ENCODE results near the gene SEZ6L2. TPM values are rescaled to one million over a fixed set of nuclear protein-coding genes. Genes with fewer than 3 reads are reported as not detected.

The SEZ6L2 gene
- total and polyA plus RNA-seq, 2 experiments from 2014 or later: 18.0 to 71.9 TPM

DNA sequence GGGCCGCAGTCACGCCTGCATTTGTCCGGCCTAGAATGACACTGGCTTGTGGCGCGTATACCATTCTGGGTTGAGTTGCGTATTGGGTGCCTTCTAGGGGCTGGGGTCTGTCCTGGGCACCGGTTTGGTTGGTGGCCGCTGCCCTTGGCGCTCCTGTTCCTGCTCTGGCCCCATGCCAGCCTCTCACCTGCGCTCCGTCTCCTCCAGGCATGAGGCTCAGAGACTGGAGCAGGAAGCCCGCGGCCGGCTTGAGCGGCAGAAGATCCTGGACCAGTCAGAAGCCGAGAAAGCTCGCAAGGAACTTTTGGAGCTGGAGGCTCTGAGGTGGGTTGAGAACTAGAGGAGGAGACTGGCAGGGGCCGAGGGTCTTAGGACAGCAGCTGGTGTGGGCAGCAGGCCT is 53.7 kb downstream of the SEZ6L2 start:
- no peaks in the 10 kb centered on the region for H3K9me2 ChIP-seq (ENCODE audit: insufficient read depth)
- H3K27ac ChIP-seq (ENCODE audit: low read depth): no peak overlapping the region
- Mint-ChIP-seq H3K27ac (no peak overlapping the region; the same call in 1 of the 2 replicates), H3K4me3 (no peak overlapping the region), H3K9me3 (no peaks in the 10 kb centered on the region; the same call in 2 of the 3 replicates), H3K27me3 (ENCODE audit: insufficient read depth, low read depth, poor library complexity) (peaks cover 6% of the 10 kb centered on the region), H3K36me3 (ENCODE audit: low read depth) (no peaks in the 10 kb centered on the region; the same call in 2 of the 3 replicates), H3K4me1 (peaks cover 12% of the 10 kb centered on the region)
- no peaks in the 10 kb centered on the region for H3K36me3 ChIP-seq (ENCODE audit: insufficient read depth)
- no peak overlapping the region for H3K4me3 ChIP-seq
- ATAC-seq: no peak
- DNase-seq (ENCODE audit: low spot score): no peak
- no peaks in the 10 kb centered on the region for H3K27me3 ChIP-seq (ENCODE audit: insufficient read depth)
- no peaks in the 10 kb centered on the region for H3K4me1 ChIP-seq (ENCODE audit: insufficient read depth)
- no peak overlapping the region for H2AFZ ChIP-seq
- H3K4me2 ChIP-seq: no peak overlapping the region
- no peaks in the 10 kb centered on the region for H4K20me1 ChIP-seq (replicated peaks; ENCODE audit: insufficient read depth)
- H3F3A ChIP-seq (replicated peaks; ENCODE audit: low read depth): 0 out of 2 replicates have a peak, but pooled peaks cover under 1% of the 10 kb centered on the region
- TF ChIP-seq NANOG (IDR thresholded peaks at IDR 0.05; ENCODE audit: borderline replicate concordance) (no peak), CTCF (conservative IDR thresholded peaks at IDR 0.05; ENCODE audit: low read depth in 2 of 2) (no peak), ZNF462 (CRISPR knock-in tag; IDR thresholded peaks at IDR 0.05) (no peak), EZH2phosphoT487 (IDR thresholded peaks at IDR 0.05; ENCODE audit: unreplicated experiment) (no peak), CREB1 (CRISPR knock-in tag; IDR thresholded peaks at IDR 0.05; ENCODE audit: low read depth) (no peak), EZH2 (IDR thresholded peaks at IDR 0.05; ENCODE audit: low read depth, unreplicated experiment) (no peak), POLR2AphosphoS5 (IDR thresholded peaks at IDR 0.05; ENCODE audit: low read depth) (no peak), ZNF331 (CRISPR knock-in tag; IDR thresholded peaks at IDR 0.05; ENCODE audit: low read depth) (no peak), REST (IDR thresholded peaks at IDR 0.05; ENCODE audit: unreplicated experiment) (no peak), STAT1 (IDR thresholded peaks at IDR 0.05; ENCODE audit: unreplicated experiment) (no peak)
- TF ChIP-seq, protein P1, sequence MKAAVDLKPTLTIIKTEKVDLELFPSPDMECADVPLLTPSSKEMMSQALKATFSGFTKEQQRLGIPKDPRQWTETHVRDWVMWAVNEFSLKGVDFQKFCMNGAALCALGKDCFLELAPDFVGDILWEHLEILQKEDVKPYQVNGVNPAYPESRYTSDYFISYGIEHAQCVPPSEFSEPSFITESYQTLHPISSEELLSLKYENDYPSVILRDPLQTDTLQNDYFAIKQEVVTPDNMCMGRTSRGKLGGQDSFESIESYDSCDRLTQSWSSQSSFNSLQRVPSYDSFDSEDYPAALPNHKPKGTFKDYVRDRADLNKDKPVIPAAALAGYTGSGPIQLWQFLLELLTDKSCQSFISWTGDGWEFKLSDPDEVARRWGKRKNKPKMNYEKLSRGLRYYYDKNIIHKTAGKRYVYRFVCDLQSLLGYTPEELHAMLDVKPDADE (IDR thresholded peaks at IDR 0.05): no peak
- no peaks in the 10 kb centered on the region for H3K79me2 ChIP-seq (replicated peaks; ENCODE audit: insufficient read depth)

Measured in GM23338 (cell line).